Neural cell (in vitro differentiated cells): ENCODE measurements around the gene PTCSC3. TPM values are rescaled to one million over a fixed set of nuclear protein-coding genes. Genes with fewer than 3 reads are reported as not detected.

Experiments used
- H2AFZ ChIP-seq: fragments of 200-600, 300-800 bp; sonication (generic), shearing (Covaris generic); 2 replicates; pipeline ENCODE4 v1.6.0; 2014; ENCODE audit warnings: low read depth, mild to moderate bottlenecking, antibody characterized with exemption, low read length, moderate library complexity
- H3F3A ChIP-seq: fragments of 200-600 bp; shearing (Covaris generic); 2 replicates; pipeline ENCODE4 v1.6.1; 2016; ENCODE audit warnings: mild to moderate bottlenecking, moderate library complexity, mixed read lengths, antibody characterized with exemption, low read length; ENCODE audit not compliant: insufficient read depth, poor library complexity, severe bottlenecking
- H3K27ac ChIP-seq: fragments of 200-600, 300-800 bp; sonication (generic), shearing (Covaris generic); 2 replicates; pipeline ENCODE4 v1.5.1; 2014; ENCODE audit warnings: mild to moderate bottlenecking, low read length, moderate library complexity
- H3K27me3 ChIP-seq: fragments of 300-800, 200-600 bp; sonication (generic), shearing (Covaris generic); 2 replicates; pipeline ENCODE4 v1.6.0; 2014; ENCODE audit warnings: mild to moderate bottlenecking, low read depth, low read length, moderate library complexity; ENCODE audit not compliant: insufficient read depth
- H3K36me3 ChIP-seq: fragments of 300-800, 200-600 bp; sonication (generic), shearing (Covaris generic); 2 replicates; pipeline ENCODE4 v1.5.1; 2014; ENCODE audit warnings: mild to moderate bottlenecking, antibody characterized with exemption, low read length, moderate library complexity; ENCODE audit not compliant: insufficient read depth
- H3K4me2 ChIP-seq: fragments of 300-800, 200-600 bp; sonication (generic), shearing (Covaris generic); 2 replicates; pipeline ENCODE4 v1.6.0; 2014; ENCODE audit warnings: mild to moderate bottlenecking, low read length
- H3K4me3 ChIP-seq: fragments of 300-800, 200-600 bp; sonication (generic), shearing (Covaris generic); 2 replicates; pipeline ENCODE4 v1.5.1; 2014; ENCODE audit warnings: mild to moderate bottlenecking, low read length, moderate library complexity
- H3K79me2 ChIP-seq: fragments of 200-600 bp; shearing (Covaris generic); replicated peaks from 2 replicates; pipeline ENCODE4 v1.6.0; 2014; ENCODE audit warnings: mild to moderate bottlenecking, low read length, moderate library complexity; ENCODE audit not compliant: insufficient read depth
- H3K9ac ChIP-seq: fragments of 300-800, 200-600 bp; sonication (generic), shearing (Covaris generic); 2 replicates; pipeline ENCODE4 v1.6.1; 2016; ENCODE audit warnings: mild to moderate bottlenecking, low read length, mixed read lengths
- H3K9me2 ChIP-seq: fragments of 200-600 bp; shearing (Covaris generic); 2 replicates; pipeline ENCODE4 v1.6.1; 2016; ENCODE audit warnings: mild to moderate bottlenecking, low read length, mixed read lengths; ENCODE audit not compliant: insufficient read depth
- H3K9me3 ChIP-seq: fragments of 200-600, 300-800 bp; sonication (generic), shearing (Covaris generic); 2 replicates; pipeline ENCODE4 v1.6.1; 2016; ENCODE audit warnings: mild to moderate bottlenecking, mixed run types, low read length, moderate library complexity, mixed read lengths
- H4K20me1 ChIP-seq: fragments of 200-600 bp; shearing (Covaris generic); 2 replicates; pipeline ENCODE4 v1.6.1; 2016; ENCODE audit warnings: mild to moderate bottlenecking, mixed run types; ENCODE audit not compliant: insufficient read depth
- EP300 ChIP-seq: fragments of 450-650 bp; conservative IDR thresholded peaks from 2 replicates; pipeline ENCODE4 v1.6.1; 2014; ENCODE audit warnings: antibody characterized with exemption, mild to moderate bottlenecking, moderate library complexity; ENCODE audit not compliant: poor library complexity, severe bottlenecking
- EZH2 ChIP-seq: fragments of 200-600, 300-800 bp; shearing (Covaris generic), sonication (generic); IDR thresholded peaks from 2 replicates; pipeline ENCODE4 v1.6.1; 2014; ENCODE audit warnings: antibody characterized with exemption, low read length, borderline replicate concordance, mild to moderate bottlenecking; ENCODE audit not compliant: insufficient read depth, poor library complexity, severe bottlenecking
- MXI1 ChIP-seq: fragments of 450-650 bp; conservative IDR thresholded peaks from 2 replicates; pipeline ENCODE4 v1.6.1; 2014; ENCODE audit warnings: antibody characterized with exemption, mild to moderate bottlenecking; ENCODE audit not compliant: poor library complexity, severe bottlenecking
- POLR2AphosphoS5 ChIP-seq: IDR thresholded peaks from 2 replicates; pipeline ENCODE4 v1.6.1; 2012
- RAD21 ChIP-seq: fragments of 450-650 bp; conservative IDR thresholded peaks from 2 replicates; pipeline ENCODE4 v1.6.1; 2014; ENCODE audit warnings: antibody characterized with exemption, mild to moderate bottlenecking, moderate library complexity
- SMC3 ChIP-seq: fragments of 450-650 bp; conservative IDR thresholded peaks from 2 replicates; pipeline ENCODE4 v1.6.1; 2014; ENCODE audit warnings: antibody characterized with exemption, mild to moderate bottlenecking, moderate library complexity; ENCODE audit not compliant: poor library complexity
- TAF1 ChIP-seq: IDR thresholded peaks from 2 replicates; pipeline ENCODE4 v1.6.1; 2012; ENCODE audit warnings: low read depth
- polyA plus RNA-seq: library from polyadenylated mRNA; depleted of rRNA; stranded (reverse); fragments of >200 nt; gene quantifications from 2 replicates; pipeline ENCODE4 v1.2.3, GENCODE V29; 2014
- TF ChIP-seq, protein P1 (sequence below): fragments of 450-650 bp; IDR thresholded peaks from 2 replicates; pipeline ENCODE4 v1.5.1; 2014; ENCODE audit warnings: antibody characterized with exemption, mild to moderate bottlenecking, moderate library complexity; ENCODE audit not compliant: poor library complexity, severe bottlenecking
- TF ChIP-seq, protein P2 (sequence below): IDR thresholded peaks from 2 replicates; pipeline ENCODE4 v1.6.1; 2012; ENCODE audit warnings: borderline replicate concordance

PTCSC3 gene
- polyA plus RNA-seq, 1 donor from 2014 or later: not detected

DNA sequence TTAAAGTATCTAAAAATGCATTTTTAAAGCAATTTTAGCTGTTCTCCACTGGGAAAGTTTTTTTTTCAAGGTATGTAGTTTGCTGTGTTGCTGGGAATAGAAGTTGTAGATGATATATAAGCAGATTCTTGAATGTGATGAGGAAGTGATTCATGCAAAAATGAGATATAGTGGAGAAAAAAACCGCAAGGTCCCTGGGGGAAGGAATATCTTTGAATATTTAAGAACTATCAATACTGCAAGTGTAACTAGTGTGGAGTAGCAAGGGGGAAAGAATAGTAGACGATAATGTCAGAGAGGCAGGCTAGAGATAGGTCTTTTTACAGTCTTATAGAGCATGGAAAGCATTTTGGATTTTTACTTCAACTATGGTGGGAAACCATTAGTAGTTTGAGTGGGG is 42.5 kb downstream of the PTCSC3 start:
- H3K9ac ChIP-seq: no peak overlapping the region
- H3K36me3 ChIP-seq: no peaks in the 10 kb centered on the region
- H3K27ac ChIP-seq: no peak overlapping the region
- H3K9me2 ChIP-seq: no peaks in the 10 kb centered on the region
- no peaks in the 10 kb centered on the region for H3K79me2 ChIP-seq
- no peak overlapping the region for H2AFZ ChIP-seq
- H3K4me3 ChIP-seq: no peak overlapping the region
- H3F3A ChIP-seq: no peaks in the 10 kb centered on the region
- no peaks in the 10 kb centered on the region for H3K27me3 ChIP-seq
- no peaks in the 10 kb centered on the region for H4K20me1 ChIP-seq
- H3K4me2 ChIP-seq: no peak overlapping the region
- TF ChIP-seq, protein P1, sequence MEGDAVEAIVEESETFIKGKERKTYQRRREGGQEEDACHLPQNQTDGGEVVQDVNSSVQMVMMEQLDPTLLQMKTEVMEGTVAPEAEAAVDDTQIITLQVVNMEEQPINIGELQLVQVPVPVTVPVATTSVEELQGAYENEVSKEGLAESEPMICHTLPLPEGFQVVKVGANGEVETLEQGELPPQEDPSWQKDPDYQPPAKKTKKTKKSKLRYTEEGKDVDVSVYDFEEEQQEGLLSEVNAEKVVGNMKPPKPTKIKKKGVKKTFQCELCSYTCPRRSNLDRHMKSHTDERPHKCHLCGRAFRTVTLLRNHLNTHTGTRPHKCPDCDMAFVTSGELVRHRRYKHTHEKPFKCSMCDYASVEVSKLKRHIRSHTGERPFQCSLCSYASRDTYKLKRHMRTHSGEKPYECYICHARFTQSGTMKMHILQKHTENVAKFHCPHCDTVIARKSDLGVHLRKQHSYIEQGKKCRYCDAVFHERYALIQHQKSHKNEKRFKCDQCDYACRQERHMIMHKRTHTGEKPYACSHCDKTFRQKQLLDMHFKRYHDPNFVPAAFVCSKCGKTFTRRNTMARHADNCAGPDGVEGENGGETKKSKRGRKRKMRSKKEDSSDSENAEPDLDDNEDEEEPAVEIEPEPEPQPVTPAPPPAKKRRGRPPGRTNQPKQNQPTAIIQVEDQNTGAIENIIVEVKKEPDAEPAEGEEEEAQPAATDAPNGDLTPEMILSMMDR: no peak
- TF ChIP-seq SMC3 (no peak), MXI1 (no peak), RAD21 (no peak), TAF1 (no peak), EZH2 (no peak)
- TF ChIP-seq, protein P2, sequence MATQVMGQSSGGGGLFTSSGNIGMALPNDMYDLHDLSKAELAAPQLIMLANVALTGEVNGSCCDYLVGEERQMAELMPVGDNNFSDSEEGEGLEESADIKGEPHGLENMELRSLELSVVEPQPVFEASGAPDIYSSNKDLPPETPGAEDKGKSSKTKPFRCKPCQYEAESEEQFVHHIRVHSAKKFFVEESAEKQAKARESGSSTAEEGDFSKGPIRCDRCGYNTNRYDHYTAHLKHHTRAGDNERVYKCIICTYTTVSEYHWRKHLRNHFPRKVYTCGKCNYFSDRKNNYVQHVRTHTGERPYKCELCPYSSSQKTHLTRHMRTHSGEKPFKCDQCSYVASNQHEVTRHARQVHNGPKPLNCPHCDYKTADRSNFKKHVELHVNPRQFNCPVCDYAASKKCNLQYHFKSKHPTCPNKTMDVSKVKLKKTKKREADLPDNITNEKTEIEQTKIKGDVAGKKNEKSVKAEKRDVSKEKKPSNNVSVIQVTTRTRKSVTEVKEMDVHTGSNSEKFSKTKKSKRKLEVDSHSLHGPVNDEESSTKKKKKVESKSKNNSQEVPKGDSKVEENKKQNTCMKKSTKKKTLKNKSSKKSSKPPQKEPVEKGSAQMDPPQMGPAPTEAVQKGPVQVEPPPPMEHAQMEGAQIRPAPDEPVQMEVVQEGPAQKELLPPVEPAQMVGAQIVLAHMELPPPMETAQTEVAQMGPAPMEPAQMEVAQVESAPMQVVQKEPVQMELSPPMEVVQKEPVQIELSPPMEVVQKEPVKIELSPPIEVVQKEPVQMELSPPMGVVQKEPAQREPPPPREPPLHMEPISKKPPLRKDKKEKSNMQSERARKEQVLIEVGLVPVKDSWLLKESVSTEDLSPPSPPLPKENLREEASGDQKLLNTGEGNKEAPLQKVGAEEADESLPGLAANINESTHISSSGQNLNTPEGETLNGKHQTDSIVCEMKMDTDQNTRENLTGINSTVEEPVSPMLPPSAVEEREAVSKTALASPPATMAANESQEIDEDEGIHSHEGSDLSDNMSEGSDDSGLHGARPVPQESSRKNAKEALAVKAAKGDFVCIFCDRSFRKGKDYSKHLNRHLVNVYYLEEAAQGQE: no peak
- H3K9me3 ChIP-seq: no peaks in the 10 kb centered on the region

DNA sequence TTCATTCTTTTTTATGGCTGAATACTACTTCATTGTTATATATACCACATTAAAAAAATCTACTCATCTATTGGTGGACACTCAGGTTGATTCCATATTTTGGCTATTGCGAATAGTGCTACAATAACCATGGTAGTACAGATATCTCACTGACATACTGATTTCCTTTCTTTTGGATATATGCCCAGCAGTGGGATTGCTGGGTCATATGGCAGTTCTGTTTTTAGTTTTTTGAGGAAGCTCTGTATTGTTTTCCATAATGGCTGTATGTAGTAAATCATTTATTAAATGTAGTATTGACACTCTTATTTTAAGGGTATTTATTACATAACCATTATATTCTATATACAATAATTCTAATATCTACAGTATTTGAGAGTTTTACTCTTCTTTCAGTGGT is 43.7 kb downstream of the PTCSC3 start:
- no peak for TF ChIP-seq POLR2AphosphoS5
- no peak for TF ChIP-seq TAF1
- no peak for TF ChIP-seq MXI1
- TF ChIP-seq EZH2: no peak
- TF ChIP-seq EP300: no peak
- no peak for TF ChIP-seq SMC3
- TF ChIP-seq, protein P2: no peak
- no peak for TF ChIP-seq RAD21
- TF ChIP-seq, protein P1: no peak
- H3K9ac ChIP-seq: no peak overlapping the region
- H3K4me3 ChIP-seq: no peak overlapping the region
- no peak overlapping the region for H3K4me2 ChIP-seq
- H3F3A ChIP-seq: no peaks in the 10 kb centered on the region
- H3K36me3 ChIP-seq: no peaks in the 10 kb centered on the region
- no peaks in the 10 kb centered on the region for H3K79me2 ChIP-seq
- H3K9me2 ChIP-seq: no peaks in the 10 kb centered on the region
- no peaks in the 10 kb centered on the region for H3K27me3 ChIP-seq
- H2AFZ ChIP-seq: no peak overlapping the region
- H3K27ac ChIP-seq: no peak overlapping the region
- no peaks in the 10 kb centered on the region for H3K9me3 ChIP-seq
- H4K20me1 ChIP-seq: no peaks in the 10 kb centered on the region
